Measurements from ENCODE around the gene CHD8.

The CHD8 gene

GRCh38 chr14:21408147-21408546, 47.8 kb downstream of the CHD8 start:
- Histone ChIP-seq H3K36me3 (ENCODE audit: insufficient read depth) (peaks cover 16% of the 10 kb centered on the region; the same call in 1 of the 2 replicates), H4K20me1 (ENCODE audit: insufficient read depth) (no peaks in the 10 kb centered on the region), H3K27me3 (ENCODE audit: insufficient read depth, low read depth) (no peaks in the 10 kb centered on the region), H3K4me2 (no peak overlapping the region), H3K9ac (no peak overlapping the region), H3K79me2 (ENCODE audit: insufficient read depth, low read depth) (no peaks in the 10 kb centered on the region), H3K4me1 (ENCODE audit: low read depth, poor library complexity, severe bottlenecking) (no peaks in the 10 kb centered on the region), H3K4me3 (IDR thresholded peaks at IDR 0.05; ENCODE audit: insufficient read depth, low read depth, low read length) (no peak overlapping the region), H2AFZ (ENCODE audit: low read depth) (no peak overlapping the region), H3K27ac (no peak overlapping the region)
- no peak for TF ChIP-seq CTCF (conservative IDR thresholded peaks at IDR 0.05; ENCODE audit: low read depth, low read length)

GRCh38 chr14:21406213-21406612, 49.7 kb downstream of the CHD8 start:
- H3K4me2 ChIP-seq, result no peak overlapping the region
- H2AFZ ChIP-seq (ENCODE audit: low read depth), result no peak overlapping the region
- TF ChIP-seq CTCF (conservative IDR thresholded peaks at IDR 0.05; ENCODE audit: low read depth, low read length), result no peak

GRCh38 chr14:21405097-21405496, 50.8 kb downstream of the CHD8 start:
- H3K27ac ChIP-seq, result no peak overlapping the region
- no peak for TF ChIP-seq CTCF (conservative IDR thresholded peaks at IDR 0.05; ENCODE audit: low read depth, low read length)
- H3K4me3 ChIP-seq (IDR thresholded peaks at IDR 0.05; ENCODE audit: insufficient read depth, low read depth, low read length), result no peak overlapping the region
- H3K9ac ChIP-seq, result no peak overlapping the region
- no peaks in the 10 kb centered on the region for H3K4me1 ChIP-seq (ENCODE audit: low read depth, poor library complexity, severe bottlenecking)
- H2AFZ ChIP-seq (ENCODE audit: low read depth), result no peak overlapping the region
- H3K36me3 ChIP-seq (ENCODE audit: insufficient read depth), result peaks cover 13% of the 10 kb centered on the region; the same call in 1 of the 2 replicates
- H4K20me1 ChIP-seq (ENCODE audit: insufficient read depth), result no peaks in the 10 kb centered on the region
- no peaks in the 10 kb centered on the region for H3K79me2 ChIP-seq (ENCODE audit: insufficient read depth, low read depth)
- H3K4me2 ChIP-seq, result no peak overlapping the region
- no peaks in the 10 kb centered on the region for H3K27me3 ChIP-seq (ENCODE audit: insufficient read depth, low read depth)

More at GRCh38 chr14:21406213-21406612, 49.7 kb downstream of the CHD8 start:
- no peaks in the 10 kb centered on the region for H3K27me3 ChIP-seq (ENCODE audit: insufficient read depth, low read depth)
- H3K9ac ChIP-seq, result no peak overlapping the region
- H3K79me2 ChIP-seq (ENCODE audit: insufficient read depth, low read depth), result no peaks in the 10 kb centered on the region
- H3K4me3 ChIP-seq (IDR thresholded peaks at IDR 0.05; ENCODE audit: insufficient read depth, low read depth, low read length), result no peak overlapping the region
- peaks cover 15% of the 10 kb centered on the region; the same call in 1 of the 2 replicates for H3K36me3 ChIP-seq (ENCODE audit: insufficient read depth)
- H4K20me1 ChIP-seq (ENCODE audit: insufficient read depth), result no peaks in the 10 kb centered on the region
- no peak overlapping the region for H3K27ac ChIP-seq
- H3K4me1 ChIP-seq (ENCODE audit: low read depth, poor library complexity, severe bottlenecking), result no peaks in the 10 kb centered on the region

GRCh38 chr14:21399311-21399870, 56.5 kb downstream of the CHD8 start:
- Histone ChIP-seq H4K20me1 (ENCODE audit: insufficient read depth) (no peaks in the 10 kb centered on the region), H3K4me1 (ENCODE audit: low read depth, poor library complexity, severe bottlenecking) (no peaks in the 10 kb centered on the region), H3K4me3 (IDR thresholded peaks at IDR 0.05; ENCODE audit: insufficient read depth, low read depth, low read length) (no peak overlapping the region), H3K36me3 (ENCODE audit: insufficient read depth) (no peaks in the 10 kb centered on the region), H3K79me2 (ENCODE audit: insufficient read depth, low read depth) (no peaks in the 10 kb centered on the region), H2AFZ (ENCODE audit: low read depth) (no peak overlapping the region), H3K9ac (no peak overlapping the region), H3K27ac (no peak overlapping the region), H3K27me3 (ENCODE audit: insufficient read depth, low read depth) (no peaks in the 10 kb centered on the region), H3K4me2 (no peak overlapping the region)
- TF ChIP-seq CTCF (conservative IDR thresholded peaks at IDR 0.05; ENCODE audit: low read depth, low read length), result no peak

Measured in KMS-11 (cell line).